ENCODE measurements around the gene TMEM120A. TPM values are rescaled to one million over a fixed set of nuclear protein-coding genes. Genes with fewer than 3 reads are reported as not detected.

TMEM120A gene
- total RNA-seq, 1 experiment from 2014 or later: 71.0 TPM

DNA sequence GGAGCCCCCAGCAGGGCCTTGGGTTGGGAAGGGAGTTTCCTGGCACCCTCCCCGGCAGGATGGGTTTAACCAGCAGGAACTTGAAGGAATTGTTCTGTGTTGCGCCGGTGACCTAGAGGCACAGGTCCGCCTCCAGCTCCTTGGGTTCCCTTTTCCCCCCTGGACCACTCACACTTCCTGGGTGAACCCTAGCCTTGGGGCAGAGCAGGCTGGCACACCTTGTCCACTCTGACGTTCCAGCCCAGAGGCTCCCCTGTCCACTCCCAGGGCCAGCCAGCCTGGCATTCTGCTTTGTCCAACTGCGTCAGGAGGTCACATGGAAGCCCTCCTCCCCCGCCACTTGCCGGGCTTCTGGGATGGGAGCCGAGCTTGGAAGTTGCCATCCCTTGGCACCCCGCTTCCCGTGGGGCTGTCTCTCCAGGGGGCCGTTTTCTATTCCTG, 25.8 kb downstream of the TMEM120A start:
- no peak for DNase-seq (ENCODE audit: low read depth, low spot score)
- Histone ChIP-seq H3K4me1 (ENCODE audit: control insufficient read depth, insufficient read depth, low read length) (no peaks in the 10 kb centered on the region), H3K27me3 (ENCODE audit: control insufficient read depth, insufficient read depth, low read length) (no peaks in the 10 kb centered on the region), H3K27ac (ENCODE audit: low read length) (no peak overlapping the region), H3K36me3 (ENCODE audit: control insufficient read depth, insufficient read depth, low read length) (no peaks in the 10 kb centered on the region), H3K9me3 (ENCODE audit: control insufficient read depth, insufficient read depth, low read depth, low read length) (no peaks in the 10 kb centered on the region), H3K4me3 (ENCODE audit: low read depth in 2 of 2, low read length in 2 of 2) (no peak overlapping the region)
- ATAC-seq: no peak
- ChIA-PET POLR2A (no interaction called here), CTCF (no interaction called here)
- in situ Hi-C loops (cut with HindIII; ENCODE audit: low pct_unique_long_range_greater_than_20kb, low sequenced_read_pairs): no loop called here
- no TSS peak for BruUV-seq (replicated peaks)
- TF ChIP-seq SIN3A (IDR thresholded peaks at IDR 0.05; ENCODE audit: borderline replicate concordance, insufficient read depth, low read depth, low read length) (no peak), TCF7L2 (IDR thresholded peaks at IDR 0.05; ENCODE audit: low read depth, low read length) (no peak), POLR2AphosphoS5 (IDR thresholded peaks at IDR 0.05; ENCODE audit: low read depth, low read length) (no peak)
- TF ChIP-seq, protein P1, sequence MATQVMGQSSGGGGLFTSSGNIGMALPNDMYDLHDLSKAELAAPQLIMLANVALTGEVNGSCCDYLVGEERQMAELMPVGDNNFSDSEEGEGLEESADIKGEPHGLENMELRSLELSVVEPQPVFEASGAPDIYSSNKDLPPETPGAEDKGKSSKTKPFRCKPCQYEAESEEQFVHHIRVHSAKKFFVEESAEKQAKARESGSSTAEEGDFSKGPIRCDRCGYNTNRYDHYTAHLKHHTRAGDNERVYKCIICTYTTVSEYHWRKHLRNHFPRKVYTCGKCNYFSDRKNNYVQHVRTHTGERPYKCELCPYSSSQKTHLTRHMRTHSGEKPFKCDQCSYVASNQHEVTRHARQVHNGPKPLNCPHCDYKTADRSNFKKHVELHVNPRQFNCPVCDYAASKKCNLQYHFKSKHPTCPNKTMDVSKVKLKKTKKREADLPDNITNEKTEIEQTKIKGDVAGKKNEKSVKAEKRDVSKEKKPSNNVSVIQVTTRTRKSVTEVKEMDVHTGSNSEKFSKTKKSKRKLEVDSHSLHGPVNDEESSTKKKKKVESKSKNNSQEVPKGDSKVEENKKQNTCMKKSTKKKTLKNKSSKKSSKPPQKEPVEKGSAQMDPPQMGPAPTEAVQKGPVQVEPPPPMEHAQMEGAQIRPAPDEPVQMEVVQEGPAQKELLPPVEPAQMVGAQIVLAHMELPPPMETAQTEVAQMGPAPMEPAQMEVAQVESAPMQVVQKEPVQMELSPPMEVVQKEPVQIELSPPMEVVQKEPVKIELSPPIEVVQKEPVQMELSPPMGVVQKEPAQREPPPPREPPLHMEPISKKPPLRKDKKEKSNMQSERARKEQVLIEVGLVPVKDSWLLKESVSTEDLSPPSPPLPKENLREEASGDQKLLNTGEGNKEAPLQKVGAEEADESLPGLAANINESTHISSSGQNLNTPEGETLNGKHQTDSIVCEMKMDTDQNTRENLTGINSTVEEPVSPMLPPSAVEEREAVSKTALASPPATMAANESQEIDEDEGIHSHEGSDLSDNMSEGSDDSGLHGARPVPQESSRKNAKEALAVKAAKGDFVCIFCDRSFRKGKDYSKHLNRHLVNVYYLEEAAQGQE (IDR thresholded peaks at IDR 0.05; ENCODE audit: insufficient read depth in 1 of 2, low read depth in 2 of 2, low read length in 1 of 2): no peak
- TF ChIP-seq, protein P2, sequence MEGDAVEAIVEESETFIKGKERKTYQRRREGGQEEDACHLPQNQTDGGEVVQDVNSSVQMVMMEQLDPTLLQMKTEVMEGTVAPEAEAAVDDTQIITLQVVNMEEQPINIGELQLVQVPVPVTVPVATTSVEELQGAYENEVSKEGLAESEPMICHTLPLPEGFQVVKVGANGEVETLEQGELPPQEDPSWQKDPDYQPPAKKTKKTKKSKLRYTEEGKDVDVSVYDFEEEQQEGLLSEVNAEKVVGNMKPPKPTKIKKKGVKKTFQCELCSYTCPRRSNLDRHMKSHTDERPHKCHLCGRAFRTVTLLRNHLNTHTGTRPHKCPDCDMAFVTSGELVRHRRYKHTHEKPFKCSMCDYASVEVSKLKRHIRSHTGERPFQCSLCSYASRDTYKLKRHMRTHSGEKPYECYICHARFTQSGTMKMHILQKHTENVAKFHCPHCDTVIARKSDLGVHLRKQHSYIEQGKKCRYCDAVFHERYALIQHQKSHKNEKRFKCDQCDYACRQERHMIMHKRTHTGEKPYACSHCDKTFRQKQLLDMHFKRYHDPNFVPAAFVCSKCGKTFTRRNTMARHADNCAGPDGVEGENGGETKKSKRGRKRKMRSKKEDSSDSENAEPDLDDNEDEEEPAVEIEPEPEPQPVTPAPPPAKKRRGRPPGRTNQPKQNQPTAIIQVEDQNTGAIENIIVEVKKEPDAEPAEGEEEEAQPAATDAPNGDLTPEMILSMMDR (IDR thresholded peaks at IDR 0.05): no peak
- intact Hi-C loops (cut with micrococcal nuclease; ENCODE audit: unreplicated experiment): no loop called here

DNA sequence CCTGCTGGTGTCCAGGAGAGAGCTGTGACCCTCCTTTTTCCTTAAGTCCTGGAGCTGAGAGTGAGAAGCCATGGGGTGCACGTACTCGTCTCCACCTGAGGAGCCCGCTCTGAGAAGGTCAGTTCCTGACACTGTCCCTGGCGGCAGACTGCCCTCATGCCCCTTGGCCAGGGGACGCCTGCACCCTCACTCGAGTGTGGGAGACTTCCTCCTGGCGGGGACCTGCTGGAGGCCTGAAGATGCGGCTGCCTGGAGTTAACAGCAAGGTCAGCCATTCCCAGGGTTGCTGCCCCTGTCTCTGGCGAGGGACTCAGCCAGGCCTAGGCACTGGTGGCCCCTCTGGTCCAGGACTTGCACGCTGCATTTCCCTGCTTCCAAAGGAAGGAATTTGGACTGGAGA, 26.4 kb downstream of the TMEM120A start:
- POLR2A ChIA-PET: no interaction called here
- intact Hi-C loops (cut with micrococcal nuclease; ENCODE audit: unreplicated experiment): no loop called here

More for the DNA sequence above, 26.4 kb downstream of the TMEM120A start:
- TF ChIP-seq SIN3A (IDR thresholded peaks at IDR 0.05; ENCODE audit: borderline replicate concordance, insufficient read depth, low read depth, low read length) (no peak), TCF7L2 (IDR thresholded peaks at IDR 0.05; ENCODE audit: low read depth, low read length) (no peak), POLR2AphosphoS5 (IDR thresholded peaks at IDR 0.05; ENCODE audit: low read depth, low read length) (no peak)
- TF ChIP-seq, protein P1 (IDR thresholded peaks at IDR 0.05; ENCODE audit: insufficient read depth in 1 of 2, low read depth in 2 of 2, low read length in 1 of 2): no peak
- TF ChIP-seq, protein P2 (IDR thresholded peaks at IDR 0.05): no peak
- no peak for ATAC-seq
- Histone ChIP-seq H3K9me3 (ENCODE audit: control insufficient read depth, insufficient read depth, low read depth, low read length) (no peaks in the 10 kb centered on the region), H3K36me3 (ENCODE audit: control insufficient read depth, insufficient read depth, low read length) (no peaks in the 10 kb centered on the region), H3K27me3 (ENCODE audit: control insufficient read depth, insufficient read depth, low read length) (no peaks in the 10 kb centered on the region), H3K4me3 (ENCODE audit: low read depth in 2 of 2, low read length in 2 of 2) (no peak overlapping the region), H3K4me1 (ENCODE audit: control insufficient read depth, insufficient read depth, low read length) (no peaks in the 10 kb centered on the region), H3K27ac (ENCODE audit: low read length) (no peak overlapping the region)
- in situ Hi-C loops (cut with HindIII; ENCODE audit: low pct_unique_long_range_greater_than_20kb, low sequenced_read_pairs): no loop called here
- CTCF ChIA-PET: no interaction called here
- DNase-seq (ENCODE audit: low read depth, low spot score): no peak
- no TSS peak for BruUV-seq (replicated peaks)

Data from Panc1 (cell line).